NCI-H345 (cell line): ENCODE data around the gene APOC3.

Experiments
- DNase-seq: peaks from one replicate; lab custom pipeline; 2025; lab: John Stamatoyannopoulos, UW

The APOC3 gene

DNA sequence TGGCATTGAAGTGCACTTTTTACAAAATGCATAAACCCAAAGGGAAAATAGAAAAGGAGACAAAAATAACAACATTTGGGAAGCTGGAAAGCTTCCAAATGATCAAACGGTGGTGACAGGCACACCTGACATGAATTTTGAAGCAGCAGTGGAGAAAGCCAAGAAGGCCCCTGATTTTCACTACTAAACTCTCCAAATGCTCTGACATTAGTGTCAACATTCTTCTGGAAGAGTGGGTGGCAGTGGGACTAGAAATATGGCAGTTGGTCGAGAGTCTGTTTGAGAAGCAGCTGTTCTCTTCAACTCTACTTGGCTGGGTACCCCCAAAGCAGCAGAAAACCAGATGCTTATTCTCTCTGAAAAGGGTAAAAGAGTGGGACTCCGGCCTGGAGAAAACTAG is 25.7 kb upstream of the APOC3 start:
- no peak for DNase-seq

GRCh38 chr11:116807601-116808261 is 22.0 kb upstream of the APOC3 start:
- DNase-seq = no peak

DNA sequence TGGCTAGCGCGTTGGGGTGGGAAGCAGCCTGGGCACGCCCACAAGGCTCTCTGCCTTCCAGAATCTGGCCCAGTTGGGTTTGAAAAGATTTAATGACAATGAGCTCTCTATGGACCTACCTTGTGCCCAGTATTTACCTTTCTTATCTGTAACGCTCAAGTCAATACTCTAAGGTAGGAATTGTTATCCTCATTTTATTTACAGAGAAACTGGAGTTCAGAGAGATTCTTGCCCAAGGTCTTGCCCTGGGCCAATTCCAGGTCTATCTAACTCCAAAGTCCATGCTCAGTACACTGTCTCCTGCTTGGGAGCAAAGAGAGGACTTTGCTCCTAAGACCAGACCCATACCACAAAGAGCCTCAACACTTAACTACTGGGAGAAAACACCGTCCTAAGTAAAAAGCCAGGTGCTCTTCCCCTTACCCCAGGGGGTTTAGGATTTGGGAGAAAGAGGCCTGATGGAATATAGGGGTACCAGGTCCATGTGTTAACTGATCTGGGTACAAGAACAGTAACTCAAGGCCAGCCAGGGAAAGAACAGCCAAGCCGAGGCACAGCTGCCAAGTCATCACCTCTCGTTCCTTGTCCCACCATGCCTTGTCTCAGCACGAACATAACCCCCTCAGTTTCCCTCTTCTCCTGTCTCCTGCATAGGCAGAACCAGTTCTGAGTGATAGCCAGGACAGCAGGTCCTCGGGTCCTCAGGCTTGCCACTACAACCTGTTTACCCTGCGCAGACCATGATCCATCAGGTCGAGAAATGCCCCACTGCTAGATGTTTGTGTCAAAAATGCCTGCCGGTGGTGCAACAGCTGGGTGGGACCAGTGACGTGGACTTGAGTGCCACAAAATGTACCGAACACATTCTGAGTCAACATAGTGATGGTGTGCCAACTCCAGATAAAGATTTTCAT is 21.2 kb upstream of the APOC3 start:
- DNase-seq = no peak

- no peak for DNase-seq
These were observed 18.5 kb upstream of the APOC3 start for GRCh38 chr11:116811194-116811593.

- no peak for DNase-seq
These were observed 17.6 kb upstream of the APOC3 start for GRCh38 chr11:116812109-116812508.

GRCh38 chr11:116813170-116813569 is 16.5 kb upstream of the APOC3 start:
- no peak for DNase-seq

GRCh38 chr11:116813781-116814471 is 15.8 kb upstream of the APOC3 start:
- no peak for DNase-seq

- DNase-seq = no peak
These were observed 15.2 kb upstream of the APOC3 start for GRCh38 chr11:116814502-116814901.

DNA sequence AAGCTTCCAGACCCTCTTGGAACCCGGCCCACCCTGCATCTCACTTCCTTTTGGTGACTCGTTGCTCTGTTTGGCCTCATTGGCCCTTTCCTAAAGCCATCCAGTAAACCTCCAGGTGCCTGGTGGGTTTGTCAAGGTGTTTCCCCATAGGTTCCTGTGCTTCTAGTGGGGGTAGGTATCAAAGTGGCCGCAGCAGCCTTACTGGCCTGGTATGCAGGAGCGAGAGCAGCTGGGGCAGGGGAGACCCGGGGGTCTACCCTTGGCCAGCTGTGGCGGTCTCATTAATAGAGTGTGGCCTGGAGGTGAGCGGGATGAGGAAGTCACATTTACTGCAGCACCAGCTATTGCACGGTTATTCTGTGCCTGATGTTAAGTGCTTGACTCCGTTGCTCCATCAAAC is 10.7 kb upstream of the APOC3 start:
- no peak for DNase-seq

- no peak for DNase-seq
These were observed 8.4 kb upstream of the APOC3 start for GRCh38 chr11:116821050-116821918.

DNA sequence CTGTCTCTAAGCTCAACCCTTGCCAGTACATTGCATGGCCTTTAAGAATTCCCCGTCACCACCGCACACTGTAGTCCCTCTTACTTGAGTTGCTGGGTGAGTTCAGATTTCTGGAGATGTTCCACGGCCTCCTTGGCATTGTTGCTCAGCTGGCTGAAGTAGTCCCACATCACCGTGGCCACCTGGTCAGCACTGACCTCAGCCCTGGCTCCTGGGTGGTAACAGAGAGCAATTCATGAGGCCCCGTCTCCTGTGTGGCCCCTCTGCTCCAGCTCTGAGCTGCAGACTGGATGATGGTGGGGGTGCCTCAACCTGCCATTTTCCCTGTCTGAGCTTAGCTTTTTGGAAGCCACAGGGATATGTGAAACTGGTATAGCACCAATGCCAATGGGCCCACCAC is 7.1 kb upstream of the APOC3 start:
- no peak for DNase-seq

DNA sequence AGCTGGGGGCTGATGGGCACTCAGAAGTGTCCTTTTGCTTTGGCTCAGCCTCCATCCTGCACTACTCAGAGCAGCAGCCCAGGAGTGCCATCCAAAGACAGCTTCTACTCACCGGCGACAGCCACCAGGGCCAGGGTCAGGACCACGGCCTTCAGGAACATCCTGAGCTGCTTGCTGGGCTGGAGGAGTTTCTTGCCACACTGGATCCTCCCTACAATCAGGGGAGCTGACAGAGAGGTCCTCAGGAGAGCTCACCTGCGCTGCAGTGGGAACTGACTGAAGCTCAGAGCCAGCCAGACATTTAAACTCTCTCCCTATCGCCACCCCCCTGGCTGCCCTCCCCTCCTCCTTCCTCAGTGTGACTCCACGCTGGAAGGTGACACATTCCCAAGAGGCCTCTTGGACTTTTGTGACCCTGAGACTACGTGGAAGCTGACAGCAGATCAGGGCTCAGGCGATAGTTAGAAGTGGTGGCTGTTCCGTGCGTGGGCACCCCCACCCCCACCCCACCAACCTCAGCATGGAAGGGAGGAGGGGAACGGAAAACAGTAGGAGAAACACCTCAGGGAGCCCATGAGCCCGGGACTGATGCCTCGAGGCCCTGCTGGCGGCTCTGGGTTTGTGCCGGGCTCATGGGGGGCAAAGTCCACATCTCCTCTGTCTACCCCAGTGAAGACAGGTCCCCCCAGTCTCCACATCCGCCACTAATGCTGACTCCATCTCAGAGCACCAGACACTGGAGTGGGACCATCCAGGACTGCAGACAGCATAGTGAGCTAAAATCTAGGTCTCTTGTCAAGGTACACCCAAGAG is 6.5 kb upstream of the APOC3 start, which contains the start of gene APOA4:
Gene APOA4 (minus strand): TSS at position 274 of the 813 bp plus-strand sequence. CDS start 113 bp downstream, at position 161.
- DNase-seq = no peak

DNA sequence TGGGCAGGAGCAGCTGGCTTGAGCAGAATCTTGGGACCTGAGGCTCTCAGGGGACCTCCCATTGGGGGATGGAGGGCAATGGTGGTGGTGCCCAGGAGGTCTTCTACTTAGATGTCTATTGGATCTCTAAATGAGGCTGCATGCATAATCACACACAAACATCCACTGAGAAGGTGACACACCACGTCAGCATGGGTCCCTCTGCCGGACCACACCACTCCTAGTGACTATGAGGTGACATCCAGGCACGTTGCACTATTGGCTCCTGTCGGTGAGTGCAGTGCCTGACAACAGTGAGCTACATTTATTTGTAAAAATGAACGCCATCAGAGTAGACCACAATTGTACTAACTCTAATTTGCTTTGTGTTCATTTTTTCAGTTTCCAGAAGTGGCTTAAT is 4.3 kb upstream of the APOC3 start:
- DNase-seq = no peak

DNA sequence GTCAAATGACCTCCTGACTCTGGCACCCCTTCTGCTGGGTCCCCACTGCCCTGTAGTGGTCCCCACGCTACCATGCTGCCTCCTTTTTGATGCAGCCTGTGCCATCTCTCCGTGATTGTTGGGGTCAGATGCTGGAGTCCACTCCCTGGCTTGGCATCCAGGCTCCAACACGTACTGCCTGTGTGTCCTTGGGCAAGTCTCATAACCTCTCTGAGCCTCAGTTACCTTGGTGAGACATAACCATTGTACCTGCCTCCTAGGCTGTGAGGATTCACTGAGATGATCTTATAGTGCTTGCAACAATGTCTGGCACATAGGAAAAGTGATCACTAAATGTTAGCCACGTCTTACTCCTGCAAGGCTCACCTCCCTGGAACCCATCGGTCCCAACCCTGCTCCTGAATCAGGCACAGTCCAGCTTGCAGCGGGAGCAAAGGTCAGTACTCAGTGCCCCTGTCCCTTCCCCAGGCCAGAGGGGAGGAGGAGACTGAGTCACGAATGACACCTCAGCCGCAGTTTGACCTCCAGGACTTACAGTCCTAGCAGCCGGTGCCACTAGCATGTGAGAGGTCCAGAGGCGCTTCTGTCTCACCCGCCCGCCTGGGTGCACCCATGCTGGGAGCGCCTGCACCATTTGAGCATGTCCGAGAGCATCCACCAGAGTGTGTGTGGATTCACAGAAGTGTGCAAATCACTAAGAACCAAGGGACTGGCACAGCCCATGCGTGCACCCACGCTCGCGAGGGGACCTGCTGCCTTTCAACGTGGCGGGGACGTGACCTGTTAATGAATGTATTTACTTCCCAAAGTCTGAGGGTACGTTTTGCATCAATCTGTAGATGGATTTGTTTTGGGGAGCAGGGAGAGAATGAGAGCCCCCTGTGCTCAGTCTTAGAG is 3.6 kb upstream of the APOC3 start:
- no peak for DNase-seq

- no peak for DNase-seq
These were observed 2.8 kb upstream of the APOC3 start for GRCh38 chr11:116826751-116827431.

- no peak for DNase-seq
These were observed 2.2 kb upstream of the APOC3 start for GRCh38 chr11:116827461-116827860.

GRCh38 chr11:116828632-116829524 is 829 bp upstream of the APOC3 start:
- no peak for DNase-seq
